ENCODE data around the gene SRC.

Gene SRC

DNA sequence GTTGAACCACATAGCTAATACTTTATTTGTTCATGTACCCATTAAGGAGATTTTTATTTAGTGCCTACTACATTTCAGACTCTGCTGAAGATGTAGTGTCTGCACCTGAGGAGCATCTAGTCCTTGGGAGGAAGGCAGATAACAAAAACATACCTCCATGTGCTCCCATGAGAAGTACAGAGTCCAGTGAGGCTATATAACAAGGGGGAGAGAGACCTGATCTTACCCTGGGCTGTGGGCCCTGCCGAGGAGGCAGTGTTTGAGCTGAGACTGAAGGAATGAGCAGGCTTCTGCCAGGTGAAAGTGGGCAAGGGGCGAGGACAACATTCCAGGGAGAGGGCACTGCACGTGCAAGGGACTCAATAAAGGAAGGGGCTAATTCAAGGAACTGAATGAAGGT is 44.4 kb upstream of the SRC start:
- no peak for ATAC-seq
- TF ChIP-seq, protein P1, sequence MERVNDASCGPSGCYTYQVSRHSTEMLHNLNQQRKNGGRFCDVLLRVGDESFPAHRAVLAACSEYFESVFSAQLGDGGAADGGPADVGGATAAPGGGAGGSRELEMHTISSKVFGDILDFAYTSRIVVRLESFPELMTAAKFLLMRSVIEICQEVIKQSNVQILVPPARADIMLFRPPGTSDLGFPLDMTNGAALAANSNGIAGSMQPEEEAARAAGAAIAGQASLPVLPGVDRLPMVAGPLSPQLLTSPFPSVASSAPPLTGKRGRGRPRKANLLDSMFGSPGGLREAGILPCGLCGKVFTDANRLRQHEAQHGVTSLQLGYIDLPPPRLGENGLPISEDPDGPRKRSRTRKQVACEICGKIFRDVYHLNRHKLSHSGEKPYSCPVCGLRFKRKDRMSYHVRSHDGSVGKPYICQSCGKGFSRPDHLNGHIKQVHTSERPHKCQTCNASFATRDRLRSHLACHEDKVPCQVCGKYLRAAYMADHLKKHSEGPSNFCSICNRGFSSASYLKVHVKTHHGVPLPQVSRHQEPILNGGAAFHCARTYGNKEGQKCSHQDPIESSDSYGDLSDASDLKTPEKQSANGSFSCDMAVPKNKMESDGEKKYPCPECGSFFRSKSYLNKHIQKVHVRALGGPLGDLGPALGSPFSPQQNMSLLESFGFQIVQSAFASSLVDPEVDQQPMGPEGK (CRISPR knock-in tag; IDR thresholded peaks at IDR 0.05; ENCODE audit: borderline replicate concordance) = no peak
- TF ChIP-seq, protein P2, sequence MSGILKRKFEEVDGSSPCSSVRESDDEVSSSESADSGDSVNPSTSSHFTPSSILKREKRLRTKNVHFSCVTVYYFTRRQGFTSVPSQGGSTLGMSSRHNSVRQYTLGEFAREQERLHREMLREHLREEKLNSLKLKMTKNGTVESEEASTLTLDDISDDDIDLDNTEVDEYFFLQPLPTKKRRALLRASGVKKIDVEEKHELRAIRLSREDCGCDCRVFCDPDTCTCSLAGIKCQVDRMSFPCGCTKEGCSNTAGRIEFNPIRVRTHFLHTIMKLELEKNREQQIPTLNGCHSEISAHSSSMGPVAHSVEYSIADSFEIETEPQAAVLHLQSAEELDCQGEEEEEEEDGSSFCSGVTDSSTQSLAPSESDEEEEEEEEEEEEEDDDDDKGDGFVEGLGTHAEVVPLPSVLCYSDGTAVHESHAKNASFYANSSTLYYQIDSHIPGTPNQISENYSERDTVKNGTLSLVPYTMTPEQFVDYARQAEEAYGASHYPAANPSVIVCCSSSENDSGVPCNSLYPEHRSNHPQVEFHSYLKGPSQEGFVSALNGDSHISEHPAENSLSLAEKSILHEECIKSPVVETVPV (CRISPR knock-in tag; IDR thresholded peaks at IDR 0.05) = no peak
- no peak for TF ChIP-seq ARNTL (CRISPR knock-in tag; IDR thresholded peaks at IDR 0.05; ENCODE audit: borderline replicate concordance, low read depth)
- TF ChIP-seq OSR1 (CRISPR knock-in tag; IDR thresholded peaks at IDR 0.05) = no peak
- TF ChIP-seq ZNF565 (CRISPR knock-in tag; conservative IDR thresholded peaks at IDR 0.05; ENCODE audit: low read depth) = no peak
- TF ChIP-seq TCF4 (CRISPR knock-in tag; IDR thresholded peaks at IDR 0.05; ENCODE audit: borderline replicate concordance) = no peak
- TF ChIP-seq GLIS3 (CRISPR knock-in tag; IDR thresholded peaks at IDR 0.05) = no peak
- TF ChIP-seq RARB (CRISPR knock-in tag; IDR thresholded peaks at IDR 0.05) = no peak
- TF ChIP-seq PPARA (CRISPR knock-in tag; IDR thresholded peaks at IDR 0.05; ENCODE audit: borderline replicate concordance) = no peak
- TF ChIP-seq ZC3H10 (CRISPR knock-in tag; IDR thresholded peaks at IDR 0.05) = no peak
- TF ChIP-seq, protein P3, sequence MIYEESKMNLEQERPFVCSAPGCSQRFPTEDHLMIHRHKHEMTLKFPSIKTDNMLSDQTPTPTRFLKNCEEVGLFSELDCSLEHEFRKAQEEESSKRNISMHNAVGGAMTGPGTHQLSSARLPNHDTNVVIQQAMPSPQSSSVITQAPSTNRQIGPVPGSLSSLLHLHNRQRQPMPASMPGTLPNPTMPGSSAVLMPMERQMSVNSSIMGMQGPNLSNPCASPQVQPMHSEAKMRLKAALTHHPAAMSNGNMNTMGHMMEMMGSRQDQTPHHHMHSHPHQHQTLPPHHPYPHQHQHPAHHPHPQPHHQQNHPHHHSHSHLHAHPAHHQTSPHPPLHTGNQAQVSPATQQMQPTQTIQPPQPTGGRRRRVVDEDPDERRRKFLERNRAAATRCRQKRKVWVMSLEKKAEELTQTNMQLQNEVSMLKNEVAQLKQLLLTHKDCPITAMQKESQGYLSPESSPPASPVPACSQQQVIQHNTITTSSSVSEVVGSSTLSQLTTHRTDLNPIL (CRISPR knock-in tag; IDR thresholded peaks at IDR 0.05; ENCODE audit: low read depth) = no peak
- no peak for TF ChIP-seq ZFP30 (CRISPR knock-in tag; IDR thresholded peaks at IDR 0.05)
- no peak for TF ChIP-seq CSDC2 (CRISPR knock-in tag; IDR thresholded peaks at IDR 0.05)
- TF ChIP-seq, protein P4, sequence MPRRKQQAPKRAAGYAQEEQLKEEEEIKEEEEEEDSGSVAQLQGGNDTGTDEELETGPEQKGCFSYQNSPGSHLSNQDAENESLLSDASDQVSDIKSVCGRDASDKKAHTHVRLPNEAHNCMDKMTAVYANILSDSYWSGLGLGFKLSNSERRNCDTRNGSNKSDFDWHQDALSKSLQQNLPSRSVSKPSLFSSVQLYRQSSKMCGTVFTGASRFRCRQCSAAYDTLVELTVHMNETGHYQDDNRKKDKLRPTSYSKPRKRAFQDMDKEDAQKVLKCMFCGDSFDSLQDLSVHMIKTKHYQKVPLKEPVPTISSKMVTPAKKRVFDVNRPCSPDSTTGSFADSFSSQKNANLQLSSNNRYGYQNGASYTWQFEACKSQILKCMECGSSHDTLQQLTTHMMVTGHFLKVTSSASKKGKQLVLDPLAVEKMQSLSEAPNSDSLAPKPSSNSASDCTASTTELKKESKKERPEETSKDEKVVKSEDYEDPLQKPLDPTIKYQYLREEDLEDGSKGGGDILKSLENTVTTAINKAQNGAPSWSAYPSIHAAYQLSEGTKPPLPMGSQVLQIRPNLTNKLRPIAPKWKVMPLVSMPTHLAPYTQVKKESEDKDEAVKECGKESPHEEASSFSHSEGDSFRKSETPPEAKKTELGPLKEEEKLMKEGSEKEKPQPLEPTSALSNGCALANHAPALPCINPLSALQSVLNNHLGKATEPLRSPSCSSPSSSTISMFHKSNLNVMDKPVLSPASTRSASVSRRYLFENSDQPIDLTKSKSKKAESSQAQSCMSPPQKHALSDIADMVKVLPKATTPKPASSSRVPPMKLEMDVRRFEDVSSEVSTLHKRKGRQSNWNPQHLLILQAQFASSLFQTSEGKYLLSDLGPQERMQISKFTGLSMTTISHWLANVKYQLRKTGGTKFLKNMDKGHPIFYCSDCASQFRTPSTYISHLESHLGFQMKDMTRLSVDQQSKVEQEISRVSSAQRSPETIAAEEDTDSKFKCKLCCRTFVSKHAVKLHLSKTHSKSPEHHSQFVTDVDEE (CRISPR knock-in tag; IDR thresholded peaks at IDR 0.05) = no peak
- no peak for TF ChIP-seq TOX (CRISPR knock-in tag; IDR thresholded peaks at IDR 0.05; ENCODE audit: borderline replicate concordance)

DNA sequence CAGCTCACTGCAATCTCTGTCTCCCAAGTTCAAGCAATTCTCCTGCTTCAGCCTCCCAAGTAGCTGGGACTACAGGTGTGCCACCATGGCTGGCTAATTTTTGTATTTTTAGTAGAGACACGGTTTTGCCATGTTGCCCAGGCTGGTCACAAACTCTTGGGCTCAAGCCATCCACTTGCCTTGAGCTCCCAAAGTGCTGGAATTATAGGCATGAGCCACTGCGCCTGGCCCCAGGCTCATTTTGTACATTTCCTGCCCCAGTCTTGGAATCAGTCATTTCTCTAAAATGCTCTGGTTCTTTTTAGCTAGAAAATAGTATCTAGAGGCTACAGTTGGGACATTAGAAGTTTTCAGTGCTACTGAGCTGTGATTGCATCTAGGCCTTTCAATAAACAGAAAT is 43.0 kb upstream of the SRC start:
- ATAC-seq = no peak
- TF ChIP-seq TCF4 (CRISPR knock-in tag; IDR thresholded peaks at IDR 0.05; ENCODE audit: borderline replicate concordance) = no peak
- TF ChIP-seq ZNF565 (CRISPR knock-in tag; conservative IDR thresholded peaks at IDR 0.05; ENCODE audit: low read depth) = no peak
- TF ChIP-seq ESRRG (CRISPR knock-in tag; IDR thresholded peaks at IDR 0.05) = no peak
- TF ChIP-seq ZNF70 (CRISPR knock-in tag; IDR thresholded peaks at IDR 0.05) = no peak
- TF ChIP-seq OSR1 (CRISPR knock-in tag; IDR thresholded peaks at IDR 0.05) = no peak
- TF ChIP-seq PPARA (CRISPR knock-in tag; IDR thresholded peaks at IDR 0.05; ENCODE audit: borderline replicate concordance) = no peak
- TF ChIP-seq, protein P1 (CRISPR knock-in tag; IDR thresholded peaks at IDR 0.05; ENCODE audit: borderline replicate concordance) = no peak
- TF ChIP-seq, protein P3 (CRISPR knock-in tag; IDR thresholded peaks at IDR 0.05; ENCODE audit: low read depth) = no peak
- TF ChIP-seq RARB (CRISPR knock-in tag; IDR thresholded peaks at IDR 0.05) = no peak

DNA sequence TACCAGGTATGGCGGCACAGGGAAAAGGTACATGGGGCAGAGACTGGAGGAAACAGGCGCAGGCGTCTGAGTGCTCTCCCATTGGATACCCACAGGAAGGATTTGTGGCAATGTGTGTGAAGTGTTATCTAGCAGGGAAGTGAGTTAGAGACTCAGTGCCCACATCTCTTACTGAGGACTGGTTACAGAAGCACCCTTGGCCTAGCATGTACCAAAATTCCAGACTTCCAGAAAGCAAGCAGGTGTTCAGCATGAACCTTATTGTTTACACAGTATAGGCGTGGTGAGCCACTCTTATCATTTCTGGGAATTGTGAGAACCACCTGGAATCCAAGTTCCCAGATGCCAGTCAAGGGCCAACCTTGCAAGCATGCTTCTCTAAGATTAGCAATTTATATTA is 42.3 kb upstream of the SRC start:
- ATAC-seq = no peak
- TF ChIP-seq, protein P1 (CRISPR knock-in tag; IDR thresholded peaks at IDR 0.05; ENCODE audit: borderline replicate concordance) = no peak
- TF ChIP-seq ZNF565 (CRISPR knock-in tag; conservative IDR thresholded peaks at IDR 0.05; ENCODE audit: low read depth) = no peak
- TF ChIP-seq, protein P4 (CRISPR knock-in tag; IDR thresholded peaks at IDR 0.05) = no peak
- TF ChIP-seq, protein P3 (CRISPR knock-in tag; IDR thresholded peaks at IDR 0.05; ENCODE audit: low read depth) = no peak
- TF ChIP-seq TCF4 (CRISPR knock-in tag; IDR thresholded peaks at IDR 0.05; ENCODE audit: borderline replicate concordance) = no peak
- TF ChIP-seq RARB (CRISPR knock-in tag; IDR thresholded peaks at IDR 0.05) = no peak
- TF ChIP-seq ZFP30 (CRISPR knock-in tag; IDR thresholded peaks at IDR 0.05) = no peak
- no peak for TF ChIP-seq BACH2 (CRISPR knock-in tag; IDR thresholded peaks at IDR 0.05; ENCODE audit: borderline replicate concordance)
